NT2/D1 (cell line): ENCODE measurements around the gene MB21D2.

Source experiments
- YY1 ChIP-seq: IDR thresholded peaks from 2 replicates; pipeline ENCODE4 v1.6.1; 2011; ENCODE audit not compliant: insufficient read length, insufficient read depth
- ZNF274 ChIP-seq: IDR thresholded peaks from 2 replicates; pipeline ENCODE4 v1.6.1; 2011; ENCODE audit warnings: mild to moderate bottlenecking, low read depth, low read length

DNA sequence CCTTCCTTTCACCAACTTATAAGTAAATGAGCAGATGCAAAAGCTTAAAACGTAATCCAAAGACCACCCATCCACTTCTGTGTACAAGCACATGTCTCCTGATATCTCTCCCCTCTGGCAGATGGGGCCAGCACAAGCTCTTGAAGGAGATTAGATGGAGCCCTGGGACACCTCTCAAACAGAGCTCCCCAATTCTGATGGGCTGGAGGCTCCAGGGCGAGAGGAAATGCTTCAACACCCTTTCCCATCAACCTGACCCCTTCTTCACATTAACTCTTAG lies 73.2 kb downstream of the MB21D2 start:
- TF ChIP-seq ZNF274 (no peak), YY1 (no peak)
